Purkinje cell (primary cell): ENCODE data around the gene CLEC12A. TPM values are rescaled to one million over a fixed set of nuclear protein-coding genes. Genes with fewer than 3 reads are reported as not detected.

Source experiments
- polyA plus RNA-seq: library from polyadenylated mRNA; unstranded; fragments of >200 nt; fragmentation: Nextera tagmentation; gene quantifications from 2 replicates; pipeline ENCODE4 v1.2.1, GENCODE V29; 2014

The CLEC12A gene
- not detected in 2 replicates for polyA plus RNA-seq

GRCh38 chr12:9971181-9971580 lies at the start of gene CLEC12A:
Gene CLEC12A, plus strand, starts transcription at chr12:9971409. Its CDS starts 188 bp downstream, at chr12:9971597.

GRCh38 chr12:9932270-9932669 lies 38.9 kb upstream of the CLEC12A start, which contains the start of gene CLEC2A:
Gene CLEC2A, minus strand, starts transcription at chr12:9932370. Its CDS starts 41 bp downstream, at chr12:9932329.

DNA sequence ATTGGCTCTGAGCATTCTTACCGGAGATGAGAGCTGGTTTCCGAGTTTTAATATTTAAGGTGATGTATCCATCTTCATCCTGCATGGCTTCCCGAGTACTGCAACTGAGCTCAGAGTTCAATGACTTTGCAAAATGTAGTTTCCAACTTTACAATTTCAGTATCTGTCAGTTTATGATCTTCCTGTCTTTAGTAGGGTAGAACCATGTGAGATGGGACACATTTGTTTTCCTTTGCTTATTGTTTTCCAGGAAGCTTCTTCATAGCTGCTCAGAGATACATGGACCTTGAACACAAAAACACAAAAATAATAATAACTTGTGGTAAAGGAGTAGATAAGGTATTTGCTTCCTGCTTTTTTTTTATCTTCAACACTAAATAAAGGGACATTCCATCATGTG lies 27.8 kb downstream of the CLEC12A start, which contains the start of gene CLEC1B:
TSS of gene CLEC1B (minus strand) at position 106 of the 400 bp plus-strand sequence. CDS start at position 85, 21 bp downstream.

DNA sequence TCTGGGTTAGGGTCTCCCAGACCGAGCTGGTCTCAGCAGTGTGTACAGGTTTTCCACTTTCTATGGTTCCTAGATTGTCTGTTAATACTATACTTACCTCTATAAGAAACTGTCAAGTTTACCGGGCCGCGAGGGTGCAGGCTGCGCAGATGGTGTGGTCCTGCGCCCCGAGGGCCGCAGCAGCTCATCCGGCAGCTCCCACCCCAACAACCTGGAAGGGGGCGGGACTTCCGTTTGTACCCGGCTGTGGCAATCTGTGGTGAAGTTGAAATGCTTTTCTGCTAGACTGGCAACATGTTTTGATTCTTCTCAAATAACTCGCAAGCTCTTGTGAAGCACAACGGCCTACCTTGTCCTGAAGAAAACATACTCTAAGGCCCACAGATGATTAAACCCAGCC lies 59.2 kb downstream of the CLEC12A start, which contains the start of gene CLEC9A:
TSS of gene CLEC9A (plus strand) at position 237 of the 400 bp plus-strand sequence. CDS start 22,006 bp downstream, outside the sequence.

Other genes with a start within 250 kb of the CLEC12A start
- not detected in 2 replicates for gene CLECL1, start 238.3 kb upstream of the CLEC12A start, polyA plus RNA-seq
- 0.24 TPM in 1 of 2 replicates, not detected in the other for gene CD69, start 210.5 kb upstream of the CLEC12A start, polyA plus RNA-seq
- not detected in 2 replicates for gene KLRF1, start 143.9 kb upstream of the CLEC12A start, polyA plus RNA-seq
- gene CLEC2B, start 102.1 kb upstream of the CLEC12A start, polyA plus RNA-seq = 3.9 and 4.6 TPM in 2 replicates
- not detected in 2 replicates for gene KLRF2, start 89.9 kb upstream of the CLEC12A start, polyA plus RNA-seq
- gene CLEC2A, start 39.0 kb upstream of the CLEC12A start, polyA plus RNA-seq = not detected in 2 replicates
- not detected in 2 replicates for gene CLEC1B, start 27.7 kb downstream of the CLEC12A start, polyA plus RNA-seq
- gene CLEC12B, start 39.2 kb downstream of the CLEC12A start, polyA plus RNA-seq = not detected in 2 replicates
- not detected in 2 replicates for gene CLEC9A, start 59.3 kb downstream of the CLEC12A start, polyA plus RNA-seq
- gene CLEC1A, start 127.6 kb downstream of the CLEC12A start, polyA plus RNA-seq = 0.24 TPM in 1 of 2 replicates, not detected in the other
- not detected in 2 replicates for gene CLEC7A, start 158.8 kb downstream of the CLEC12A start, polyA plus RNA-seq
- gene OLR1, start 200.7 kb downstream of the CLEC12A start, polyA plus RNA-seq = 0.28 and 1.1 TPM in 2 replicates
- gene TMEM52B, start 207.6 kb downstream of the CLEC12A start, polyA plus RNA-seq = not detected in 2 replicates
- gene GABARAPL1, start 241.5 kb downstream of the CLEC12A start, polyA plus RNA-seq = 103 and 104 TPM in 2 replicates